Posterior cingulate gyrus (tissue), 11 donors: ENCODE data around the gene DSTYK.

ENCODE experiments used
- DNase-seq, 10 donors: peaks; one replicate each; pipeline versions ENCODE4 v3.0.0 to v3.0.0-alpha.2; 2020 to 2021; ENCODE audit warnings: mixed read lengths in 3 of 10
- intact Hi-C: fragments of 100-400 bp; cut with DNase I; formaldehyde crosslinking; loops from one replicate; pipeline ENCODE4 v1.15.1; 2023

The DSTYK gene

DNA sequence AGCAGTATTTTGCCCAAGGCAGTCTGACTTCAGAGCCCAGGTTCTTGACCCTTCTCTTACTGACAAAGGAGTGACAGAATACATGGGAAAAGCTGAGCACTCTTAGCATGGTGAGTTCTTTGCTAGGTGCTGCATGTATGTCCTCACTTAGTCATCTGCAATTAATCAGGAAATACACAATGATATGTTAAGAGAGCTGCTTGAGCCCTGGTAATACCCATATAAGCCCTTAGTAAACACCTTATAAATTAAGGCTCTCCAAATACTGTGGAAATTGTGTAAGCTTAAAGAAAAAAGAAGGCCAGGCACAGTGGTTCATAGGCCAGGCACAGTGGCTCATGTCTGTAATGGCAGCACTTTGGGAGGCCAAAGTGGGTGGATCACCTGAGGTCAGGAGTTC is 113.3 kb downstream of the DSTYK start:
- DNase-seq, result no peak
- intact Hi-C loops, result no loop called here

DNA sequence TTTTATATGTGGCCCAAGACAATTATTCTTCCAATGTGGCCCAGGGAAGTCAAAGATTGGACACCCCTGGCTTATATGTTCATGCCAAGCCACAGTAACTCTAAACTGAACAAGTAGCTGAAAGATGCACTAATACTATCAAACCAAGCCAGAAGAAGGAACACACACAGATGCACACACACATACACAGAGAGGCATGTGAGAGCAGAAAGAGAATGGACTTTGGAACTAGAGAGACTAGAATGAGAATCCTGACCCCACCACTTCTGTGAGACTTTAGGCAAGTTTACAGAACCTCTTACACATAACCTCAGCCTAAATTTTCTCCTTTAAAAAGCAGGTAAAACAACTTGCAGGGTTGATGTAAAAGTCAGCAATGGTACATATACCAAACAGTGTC is 116.1 kb downstream of the DSTYK start:
- DNase-seq, result no peak
- intact Hi-C loops, result no loop called here
